ENCODE results near the gene FRMD8. TPM values are rescaled to one million over a fixed set of nuclear protein-coding genes. Genes with fewer than 3 reads are reported as not detected.

FRMD8 gene
- total RNA-seq, 6 experiments from 2014 or later, result 22.4 to 28.5 (median 27.1) TPM

GRCh38 chr11:65435981-65436411, 49.6 kb downstream of the FRMD8 start:
- peaks cover 96% of the 10 kb centered on the region for H3K27me3 Mint-ChIP-seq (ENCODE audit: insufficient read depth)
- no peak for DNase-seq
- peaks cover 86% of the 10 kb centered on the region for H3K9me3 Mint-ChIP-seq
- peaks cover 79% of the 10 kb centered on the region for H3K36me3 Mint-ChIP-seq (ENCODE audit: low read depth)
- no peak for TF ChIP-seq CTCF (IDR thresholded peaks at IDR 0.05)
- H3K27ac Mint-ChIP-seq, result peak overlapping the region; percentile 98
- peak overlapping the region; percentile 99 for H3K4me3 Mint-ChIP-seq
- H3K4me1 Mint-ChIP-seq (ENCODE audit: low read depth), result peaks cover 91% of the 10 kb centered on the region

GRCh38 chr11:65436412-65437032, 50.1 kb downstream of the FRMD8 start:
- H3K36me3 Mint-ChIP-seq (ENCODE audit: low read depth), result peaks cover 82% of the 10 kb centered on the region
- H3K27me3 Mint-ChIP-seq (ENCODE audit: insufficient read depth), result peaks cover 98% of the 10 kb centered on the region
- peak overlapping the region; percentile 98 for H3K27ac Mint-ChIP-seq
- H3K4me1 Mint-ChIP-seq (ENCODE audit: low read depth), result peaks cover 89% of the 10 kb centered on the region
- peak overlapping the region; percentile 99 for H3K4me3 Mint-ChIP-seq
- peaks cover 83% of the 10 kb centered on the region for H3K9me3 Mint-ChIP-seq
- no peak for DNase-seq
- no peak for TF ChIP-seq CTCF (IDR thresholded peaks at IDR 0.05)

- peaks cover 83% of the 10 kb centered on the region for H3K36me3 Mint-ChIP-seq (ENCODE audit: low read depth)
- H3K27ac Mint-ChIP-seq, result peak overlapping the region; percentile 83
- no peak for TF ChIP-seq CTCF (IDR thresholded peaks at IDR 0.05)
- no peak for DNase-seq
- H3K9me3 Mint-ChIP-seq, result peaks cover 83% of the 10 kb centered on the region
- peaks cover 98% of the 10 kb centered on the region for H3K27me3 Mint-ChIP-seq (ENCODE audit: insufficient read depth)
- H3K4me3 Mint-ChIP-seq, result peak overlapping the region; percentile 74
- peaks cover 86% of the 10 kb centered on the region for H3K4me1 Mint-ChIP-seq (ENCODE audit: low read depth)
These were observed 51.2 kb downstream of the FRMD8 start for GRCh38 chr11:65437436-65438227.

GRCh38 chr11:65438257-65439151, 52.1 kb downstream of the FRMD8 start:
- Mint-ChIP-seq H3K4me3 (peak overlapping the region; percentile 82), H3K9me3 (peaks cover 83% of the 10 kb centered on the region), H3K36me3 (ENCODE audit: low read depth) (peaks cover 81% of the 10 kb centered on the region), H3K27ac (peak overlapping the region; percentile 84), H3K27me3 (ENCODE audit: insufficient read depth) (peaks cover 98% of the 10 kb centered on the region), H3K4me1 (ENCODE audit: low read depth) (peaks cover 86% of the 10 kb centered on the region)
- DNase-seq, result no peak
- no peak for TF ChIP-seq CTCF (IDR thresholded peaks at IDR 0.05)

Measured in HFFc6 (cell line).